Activated CD4-positive, alpha-beta T cell treated with anti-CD3 and anti-CD28 coated beads for 48 hours (primary cell): ENCODE results near the gene FGA.
A peak's percentile ranks its signal among the peaks of the same experiment; 100 is the strongest.

Experiments
- DNase-seq: peaks from one replicate; pipeline ENCODE4 v3.0.0-alpha.2; 2020

FGA gene

DNA sequence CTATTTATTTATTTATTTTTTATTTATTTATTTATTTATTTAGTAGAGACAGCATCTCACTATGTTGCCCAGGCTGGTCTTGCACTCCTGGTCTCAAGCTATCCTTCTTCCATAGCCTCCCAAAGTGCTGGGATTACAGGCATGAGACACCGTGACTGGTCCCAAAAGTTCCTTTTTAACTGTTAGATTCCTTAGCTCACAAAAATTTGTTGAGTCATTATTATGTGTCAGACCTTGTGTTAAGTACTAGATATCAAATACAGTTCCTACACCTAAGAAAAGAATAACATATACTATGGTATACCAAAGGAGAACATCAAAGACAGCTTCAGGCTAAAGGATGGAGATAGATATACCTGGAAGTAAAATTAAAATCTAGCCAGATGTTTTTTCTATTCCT is 11.6 kb downstream of the FGA start:
- DNase-seq: no peak

DNA sequence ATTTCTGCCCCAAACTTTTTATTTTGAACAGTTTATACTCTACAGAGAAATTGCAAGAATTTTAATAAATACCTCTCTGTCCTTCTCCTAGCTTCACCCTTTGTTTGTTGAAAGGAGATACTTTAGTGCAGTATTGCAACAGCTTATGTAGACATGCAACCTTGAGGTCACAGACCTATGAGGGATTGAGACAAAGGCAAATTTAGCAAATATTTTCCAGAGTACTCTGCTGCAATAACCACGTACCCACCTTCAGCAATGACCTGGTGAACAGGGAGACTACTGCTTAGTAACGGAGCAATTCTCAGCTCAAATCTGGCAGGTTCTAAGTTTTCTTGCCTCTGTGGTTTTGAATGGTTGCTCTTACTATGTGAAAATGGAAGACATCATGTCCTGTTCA is 13.2 kb downstream of the FGA start:
- no peak for DNase-seq

DNA sequence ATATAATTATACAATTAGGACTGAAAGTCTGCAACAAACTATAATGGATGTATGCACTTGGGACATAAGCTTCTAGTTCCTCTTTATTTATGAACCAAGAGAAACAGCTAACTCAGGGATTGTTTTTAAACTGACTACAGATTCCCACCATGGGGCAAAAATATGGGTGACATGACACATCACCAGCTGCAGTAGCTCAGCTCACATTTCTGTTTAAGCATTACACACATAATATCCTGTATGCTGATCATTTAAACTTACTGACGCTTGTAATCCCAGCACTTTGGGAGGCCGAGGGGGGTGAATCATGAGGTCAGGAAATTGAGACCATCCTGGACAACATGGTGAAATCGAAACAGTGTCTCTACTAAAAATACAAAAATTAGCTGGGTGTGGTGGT is 16.2 kb downstream of the FGA start:
- no peak for DNase-seq

DNA sequence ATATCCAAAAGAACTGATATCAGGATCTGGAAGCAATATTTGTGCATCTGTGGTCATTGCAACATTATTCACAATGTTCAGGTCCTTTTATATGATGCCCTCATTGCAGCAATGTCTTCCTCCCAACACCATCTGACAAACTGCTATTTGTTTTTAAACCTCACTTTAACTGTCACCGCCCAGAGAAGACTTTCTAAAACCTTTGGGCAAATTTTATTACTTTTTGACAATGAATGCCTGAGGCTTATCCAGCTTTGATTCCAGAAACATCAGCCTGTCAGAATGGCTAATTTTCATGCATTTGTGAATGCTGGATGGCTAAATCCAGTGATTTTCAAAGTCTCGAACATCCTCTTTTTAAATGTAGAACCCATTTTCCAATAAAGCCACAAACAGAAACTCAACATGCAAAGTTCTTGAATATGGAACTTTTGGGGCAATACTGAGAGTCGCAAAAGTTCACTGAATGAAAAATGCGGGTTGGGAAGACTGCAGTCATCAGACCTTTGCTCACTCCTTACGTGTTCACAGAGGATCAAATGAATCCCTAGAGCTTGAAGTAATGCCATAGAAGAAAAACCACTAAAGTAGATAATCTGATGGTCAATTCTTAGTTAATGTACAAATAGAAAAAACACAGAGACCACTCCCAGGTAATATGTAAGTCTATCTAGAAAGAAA is 17.2 kb downstream of the FGA start:
- no peak for DNase-seq

DNA sequence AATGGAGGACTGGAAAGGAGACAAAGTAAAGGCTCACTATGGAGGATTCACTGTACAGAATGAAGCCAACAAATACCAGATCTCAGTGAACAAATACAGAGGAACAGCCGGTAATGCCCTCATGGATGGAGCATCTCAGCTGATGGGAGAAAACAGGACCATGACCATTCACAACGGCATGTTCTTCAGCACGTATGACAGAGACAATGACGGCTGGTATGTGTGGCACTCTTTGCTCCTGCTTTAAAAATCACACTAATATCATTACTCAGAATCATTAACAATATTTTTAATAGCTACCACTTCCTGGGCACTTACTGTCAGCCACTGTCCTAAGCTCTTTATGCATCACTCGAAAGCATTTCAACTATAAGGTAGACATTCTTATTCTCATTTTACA is 21.0 kb downstream of the FGA start:
- DNase-seq: no peak

DNA sequence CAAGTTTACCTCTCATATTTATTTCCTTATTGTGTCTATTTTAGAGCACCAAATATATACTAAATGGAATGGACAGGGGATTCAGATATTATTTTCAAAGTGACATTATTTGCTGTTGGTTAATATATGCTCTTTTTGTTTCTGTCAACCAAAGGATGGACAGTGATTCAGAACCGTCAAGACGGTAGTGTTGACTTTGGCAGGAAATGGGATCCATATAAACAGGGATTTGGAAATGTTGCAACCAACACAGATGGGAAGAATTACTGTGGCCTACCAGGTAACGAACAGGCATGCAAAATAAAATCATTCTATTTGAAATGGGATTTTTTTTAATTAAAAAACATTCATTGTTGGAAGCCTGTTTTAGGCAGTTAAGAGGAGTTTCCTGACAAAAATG is 21.5 kb downstream of the FGA start:
- DNase-seq: no peak

DNA sequence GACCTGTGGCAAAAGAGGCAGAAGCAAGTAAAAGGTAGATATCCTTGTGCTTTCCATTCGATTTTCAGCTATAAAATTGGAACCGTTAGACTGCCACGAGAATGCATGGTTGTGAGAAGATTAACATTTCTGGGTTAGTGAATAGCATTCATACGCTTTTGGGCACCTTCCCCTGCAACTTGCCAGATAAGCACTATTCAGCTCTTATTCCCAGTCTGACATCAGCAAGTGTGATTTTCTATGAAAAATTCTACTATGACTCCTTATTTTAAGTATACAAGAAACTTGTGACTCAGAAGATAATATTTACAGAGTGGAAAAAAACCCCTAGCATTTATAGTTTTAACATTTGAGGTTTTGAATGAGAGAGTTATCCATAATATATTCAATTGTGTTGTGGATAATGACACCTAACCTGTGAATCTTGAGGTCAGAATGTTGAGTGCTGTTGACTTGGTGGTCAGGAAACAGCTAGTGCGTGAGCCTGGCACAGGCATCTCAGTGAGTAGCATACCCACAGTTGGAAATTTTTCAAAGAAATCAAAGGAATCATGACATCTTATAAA is 23.8 kb downstream of the FGA start:
- no peak for DNase-seq

DNA sequence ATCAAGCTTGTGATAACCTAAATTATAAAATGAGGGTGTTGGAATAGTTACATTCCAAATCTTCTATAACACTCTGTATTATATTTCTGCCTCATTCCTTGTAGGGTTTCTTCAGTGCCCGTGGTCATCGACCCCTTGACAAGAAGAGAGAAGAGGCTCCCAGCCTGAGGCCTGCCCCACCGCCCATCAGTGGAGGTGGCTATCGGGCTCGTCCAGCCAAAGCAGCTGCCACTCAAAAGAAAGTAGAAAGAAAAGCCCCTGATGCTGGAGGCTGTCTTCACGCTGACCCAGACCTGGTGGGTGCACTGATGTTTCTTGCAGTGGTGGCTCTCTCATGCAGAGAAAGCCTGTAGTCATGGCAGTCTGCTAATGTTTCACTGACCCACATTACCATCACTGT is 24.8 kb downstream of the FGA start:
- no peak for DNase-seq

DNA sequence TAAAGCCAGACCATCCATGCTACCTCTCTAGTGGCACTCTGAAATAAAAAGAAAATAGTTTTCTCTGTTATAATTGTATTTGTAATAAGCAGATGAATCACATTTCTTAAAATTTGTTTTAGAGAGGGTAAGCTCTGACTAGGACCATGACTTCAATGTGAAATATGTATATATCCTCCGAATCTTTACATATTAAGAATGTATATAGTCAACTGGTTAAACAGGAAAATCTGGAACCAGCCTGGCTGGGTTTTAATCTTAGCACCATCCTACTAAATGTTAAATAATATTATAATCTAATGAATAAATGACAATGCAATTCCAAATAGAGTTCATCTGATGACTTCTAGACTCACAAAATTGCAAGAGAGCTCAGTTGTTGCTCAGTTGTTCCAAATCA is 26.2 kb downstream of the FGA start:
- no peak for DNase-seq

DNA sequence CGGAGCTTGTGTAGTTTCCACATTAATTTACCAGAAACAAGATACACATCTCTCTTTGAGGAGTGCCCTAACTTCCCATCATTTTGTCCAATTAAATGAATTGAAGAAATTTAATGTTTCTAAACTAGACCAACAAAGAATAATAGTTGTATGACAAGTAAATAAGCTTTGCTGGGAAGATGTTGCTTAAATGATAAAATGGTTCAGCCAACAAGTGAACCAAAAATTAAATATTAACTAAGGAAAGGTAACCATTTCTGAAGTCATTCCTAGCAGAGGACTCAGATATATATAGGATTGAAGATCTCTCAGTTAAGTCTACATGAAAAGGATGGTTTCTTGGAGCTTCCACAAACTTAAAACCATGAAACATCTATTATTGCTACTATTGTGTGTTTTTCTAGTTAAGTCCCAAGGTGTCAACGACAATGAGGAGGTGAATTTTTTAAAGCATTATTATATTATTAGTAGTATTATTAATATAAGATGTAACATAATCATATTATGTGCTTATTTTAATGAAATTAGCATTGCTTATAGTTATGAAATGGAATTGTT is 27.8 kb downstream of the FGA start, which contains the start of gene FGB:
Gene FGB (plus strand): TSS at position 315 of the 558 bp plus-strand sequence. CDS start 8 bp downstream, at position 323.
- DNase-seq: no peak

DNA sequence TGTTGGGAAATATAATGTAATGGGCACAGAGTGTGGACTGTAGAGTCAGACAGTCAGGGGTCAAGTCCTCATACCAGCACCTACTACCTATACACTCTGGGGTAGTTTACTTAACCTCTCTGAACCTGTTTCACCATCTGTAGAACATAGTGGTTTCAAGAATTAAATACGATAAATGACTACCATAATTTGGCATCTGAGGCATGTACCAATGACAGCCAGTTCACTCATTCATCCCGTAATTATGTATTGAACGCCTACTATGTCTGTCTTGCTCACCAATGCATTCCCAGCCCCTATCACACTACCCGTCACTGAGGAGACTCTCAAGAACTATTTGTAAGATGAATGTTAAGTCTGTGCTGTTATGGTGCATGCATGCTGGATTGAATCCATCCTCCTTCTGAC is 29.7 kb downstream of the FGA start:
- DNase-seq: no peak

DNA sequence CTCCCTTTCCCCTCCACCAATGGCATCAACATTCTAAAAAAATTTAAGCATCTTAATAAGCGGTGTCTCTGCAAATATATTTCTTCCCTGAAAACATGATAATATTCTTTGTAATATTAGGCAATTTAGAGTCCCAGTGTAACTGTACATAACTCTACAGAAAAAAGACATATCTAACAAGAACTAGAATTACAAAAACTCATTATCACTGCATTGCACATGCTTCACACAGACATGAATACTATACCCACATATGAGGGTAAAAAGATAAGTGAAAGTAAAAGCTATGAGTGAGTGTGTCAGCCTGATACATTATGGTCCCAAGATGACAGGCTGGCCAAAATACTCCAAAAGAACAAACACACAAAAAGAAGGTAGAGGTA is 30.1 kb downstream of the FGA start:
- no peak for DNase-seq

DNA sequence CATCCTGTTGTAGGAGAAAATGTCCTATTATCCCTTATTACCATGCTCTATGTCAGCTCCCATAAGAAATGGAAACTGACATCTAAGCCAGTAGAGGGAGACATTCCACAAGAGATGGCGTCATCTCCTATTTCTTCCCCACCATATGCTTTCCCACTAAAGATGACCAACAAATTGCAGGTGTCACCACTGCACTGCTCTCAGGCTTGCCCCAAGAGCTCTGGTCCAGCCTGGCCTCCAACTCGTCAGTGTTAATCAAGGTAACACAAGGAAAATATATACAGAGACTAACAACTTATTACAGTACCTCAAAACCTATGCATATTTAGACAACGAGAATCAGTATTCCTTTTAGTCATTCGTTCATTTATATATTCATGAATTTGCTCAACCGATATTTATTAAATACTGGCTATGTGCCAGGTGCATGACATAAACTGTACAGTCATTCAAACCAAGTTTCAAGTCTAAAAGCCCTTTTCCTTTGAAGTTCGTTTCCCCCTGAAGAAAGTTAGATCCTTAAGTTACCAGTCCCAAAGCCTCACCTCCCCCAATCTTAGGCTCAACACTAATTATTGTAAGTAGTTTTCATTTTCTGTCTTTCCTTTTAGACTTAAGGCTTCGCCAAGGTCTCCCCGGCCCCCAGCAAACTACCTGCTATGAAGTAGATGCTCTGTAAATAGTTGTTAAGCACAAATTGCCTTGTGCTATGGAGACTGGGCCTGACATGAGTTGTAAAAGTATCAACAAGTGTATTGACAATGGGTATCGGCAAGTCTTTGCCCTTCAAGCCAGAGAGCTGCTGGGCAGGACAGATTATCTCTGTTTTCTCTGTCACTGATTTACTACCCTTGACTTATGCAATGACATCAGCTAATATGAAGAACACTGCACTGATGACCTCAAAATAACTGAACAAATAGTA is 30.8 kb downstream of the FGA start:
- no peak for DNase-seq

DNA sequence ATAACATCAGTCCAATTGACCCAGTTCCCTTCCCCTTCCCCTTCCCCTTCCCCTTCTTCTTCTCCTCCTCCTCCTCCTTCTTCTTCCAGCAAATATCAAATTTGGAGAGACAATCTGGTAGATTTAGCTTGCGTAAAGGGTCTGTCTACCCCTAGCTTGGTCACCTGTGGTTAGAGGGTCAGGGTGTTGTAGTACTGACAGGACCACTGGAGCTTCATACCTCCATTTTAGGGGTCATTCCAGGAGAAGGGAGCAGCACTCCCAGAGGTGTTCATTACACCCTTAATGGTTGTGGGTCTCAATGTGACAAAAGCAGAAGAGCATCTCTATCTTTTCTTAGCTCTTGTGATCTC is 31.4 kb downstream of the FGA start:
- DNase-seq: no peak

DNA sequence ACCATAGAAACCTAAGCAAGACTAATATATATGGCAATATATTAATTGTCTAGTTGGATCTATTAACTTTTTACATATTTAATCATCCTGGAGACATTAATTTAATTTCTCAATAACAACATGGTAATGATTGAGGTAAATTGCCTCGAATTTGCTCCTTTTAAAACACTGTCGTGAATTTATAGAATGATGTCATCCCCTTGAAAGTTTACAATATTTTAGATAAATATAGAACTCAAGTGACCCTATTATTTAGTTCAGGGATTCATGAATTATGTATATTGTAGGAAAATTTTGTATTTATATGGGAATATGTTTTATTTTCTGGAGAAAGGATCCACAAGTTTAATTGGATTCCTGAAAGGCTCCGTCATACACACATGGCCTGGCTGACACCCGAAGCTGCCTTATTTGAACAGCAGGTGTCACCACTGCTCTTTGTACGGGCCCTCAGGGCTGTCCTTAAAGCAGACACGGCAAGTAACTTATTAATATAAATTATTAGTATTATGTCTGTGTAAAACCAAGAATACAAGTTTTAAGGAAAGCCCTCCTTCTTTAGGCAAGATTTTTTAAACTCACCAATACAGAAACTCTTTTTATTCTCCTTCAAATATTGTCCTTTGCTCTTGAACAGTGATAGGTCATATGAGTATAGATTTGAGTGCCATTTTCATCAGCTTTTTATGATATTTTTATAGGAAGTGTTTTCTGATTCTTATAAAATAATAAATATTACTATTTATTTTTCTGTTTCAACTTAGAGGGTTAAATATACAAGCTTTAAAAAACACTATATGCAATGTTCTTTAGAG is 38.5 kb downstream of the FGA start:
- DNase-seq: peak; percentile 75

DNA sequence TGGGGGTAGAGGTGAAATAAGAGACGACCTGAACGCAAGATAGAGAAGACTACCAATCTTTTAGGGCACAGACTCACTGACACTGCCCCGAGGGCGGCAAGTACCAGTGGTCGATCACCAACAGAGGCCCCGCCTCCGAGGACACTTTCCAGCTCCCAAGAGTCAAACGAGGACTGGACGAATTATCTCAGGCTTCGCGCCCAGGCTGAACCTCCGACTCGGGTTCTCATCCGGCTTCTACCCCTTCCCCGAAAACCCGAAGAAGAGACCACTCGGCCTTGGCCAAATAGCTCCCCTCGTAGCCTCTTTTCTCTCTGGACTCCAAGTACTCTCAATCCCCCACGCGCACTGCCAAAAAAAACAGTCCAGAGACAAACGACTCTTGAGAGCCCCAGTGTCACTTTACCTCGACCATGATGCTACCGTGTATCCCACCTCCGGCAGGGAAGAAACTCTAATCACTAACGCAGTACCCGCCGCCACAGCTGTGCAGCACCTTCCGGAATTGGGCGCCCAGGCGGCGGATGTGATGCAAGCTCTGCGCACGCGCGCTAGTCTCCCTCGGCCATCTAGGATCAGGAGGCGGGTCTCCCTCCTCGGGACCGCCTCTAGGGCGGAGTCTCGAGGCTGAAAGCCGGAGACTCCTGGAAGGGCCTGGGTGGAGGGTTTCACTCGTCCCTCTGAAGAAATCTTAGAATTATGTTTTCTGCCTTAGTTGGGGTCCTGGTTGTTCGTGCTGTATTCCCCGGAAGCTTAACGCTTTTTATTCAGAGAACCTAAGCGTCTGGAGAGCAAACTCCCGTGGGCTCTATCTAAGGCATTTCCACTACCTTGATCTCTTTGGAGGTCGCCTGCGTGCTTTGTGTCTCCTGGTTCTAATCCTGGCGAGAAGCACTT is 40.4 kb downstream of the FGA start, which contains the start of gene PLRG1:
Gene PLRG1 (minus strand): TSS at position 507 of the 897 bp plus-strand sequence. CDS start 92 bp downstream, at position 415.
- DNase-seq: peak; percentile 98

DNA sequence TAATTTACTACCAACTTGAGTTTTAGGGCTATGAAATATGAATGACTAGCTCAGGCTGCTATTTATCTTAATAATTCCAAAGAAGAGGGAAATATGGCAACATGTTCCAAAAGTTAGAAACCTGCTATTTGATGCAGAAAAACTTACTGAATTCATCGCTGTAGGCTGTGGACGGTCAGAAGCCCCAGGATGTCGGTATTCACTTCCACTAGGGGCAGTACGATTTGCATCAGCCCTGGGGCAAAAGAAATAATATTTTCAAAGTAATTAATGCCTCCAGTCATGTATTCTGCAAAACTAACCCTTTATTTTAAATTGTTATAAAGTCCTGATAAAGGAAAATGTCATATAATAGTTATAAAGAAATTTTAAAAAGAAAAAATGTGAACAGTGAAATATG is 44.9 kb downstream of the FGA start:
- DNase-seq: no peak

DNA sequence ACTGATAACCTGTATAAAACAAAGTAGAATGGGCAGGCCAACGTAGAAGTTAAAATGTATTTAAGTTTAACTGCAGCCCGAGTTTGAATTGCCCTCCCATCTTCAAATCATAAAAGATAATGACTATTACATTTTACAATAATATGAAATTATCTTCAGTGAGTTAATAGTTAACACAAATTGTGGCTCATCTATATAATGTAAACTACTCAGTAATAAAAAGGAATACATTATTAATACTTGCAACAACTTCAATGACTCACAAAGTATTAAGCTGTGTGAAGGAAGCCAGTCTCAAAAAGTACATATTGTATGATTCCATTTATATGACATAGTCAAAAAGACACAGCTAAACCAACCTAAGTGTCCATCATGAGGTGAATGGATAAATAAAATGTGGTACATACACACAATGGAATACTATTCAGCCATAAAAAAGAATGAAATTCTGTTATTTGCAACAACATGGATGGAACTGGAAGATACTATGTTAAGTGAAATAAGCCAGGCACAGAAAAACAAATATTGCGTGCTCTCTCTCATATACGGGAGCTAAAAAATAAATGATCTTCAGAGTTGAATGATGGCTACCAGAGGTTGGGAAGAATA is 48.2 kb downstream of the FGA start:
- no peak for DNase-seq
